ENCODE results near the gene CLMN.

The CLMN gene

DNA sequence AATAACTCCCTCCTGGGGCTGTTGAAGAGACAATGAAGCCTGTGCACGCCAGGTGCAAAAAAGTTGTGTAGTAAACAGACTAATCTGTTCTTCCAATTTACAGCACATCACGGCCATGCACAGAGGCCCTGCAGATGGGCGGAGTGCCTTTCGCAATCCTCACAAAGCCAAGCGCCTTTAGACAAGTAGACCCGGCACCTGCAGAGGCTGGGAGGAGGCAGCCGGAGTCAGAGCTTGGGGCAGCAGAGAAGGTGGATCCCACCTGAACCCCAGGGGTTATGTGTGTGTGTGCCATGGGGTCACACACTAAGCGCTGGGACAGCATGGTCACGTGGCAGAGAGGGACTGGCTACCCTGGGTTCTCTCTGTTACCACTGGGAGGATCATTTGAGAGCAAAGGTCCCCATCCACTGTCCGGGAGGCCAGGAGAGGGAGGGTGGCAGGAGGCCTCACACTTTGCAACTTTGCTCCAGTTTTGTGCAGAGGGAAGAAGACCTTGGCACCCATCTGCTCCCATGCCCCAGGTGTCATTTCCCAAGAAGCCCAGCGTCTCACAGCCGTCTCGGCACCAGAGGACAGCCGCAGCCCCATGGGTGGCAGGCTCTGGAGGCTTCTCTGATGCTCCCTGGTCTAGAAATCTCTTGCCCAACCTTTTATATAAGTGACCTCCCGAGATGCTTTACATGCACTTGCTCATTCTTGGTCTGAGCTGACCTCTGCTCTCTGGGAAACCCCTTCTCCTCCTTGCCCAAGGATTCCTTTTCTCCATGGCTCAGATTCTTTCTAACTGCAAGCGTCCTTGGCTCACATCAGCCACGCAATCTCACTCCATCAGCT lies 82.4 kb downstream of the CLMN start:
- DNase-seq, result no peak

DNA sequence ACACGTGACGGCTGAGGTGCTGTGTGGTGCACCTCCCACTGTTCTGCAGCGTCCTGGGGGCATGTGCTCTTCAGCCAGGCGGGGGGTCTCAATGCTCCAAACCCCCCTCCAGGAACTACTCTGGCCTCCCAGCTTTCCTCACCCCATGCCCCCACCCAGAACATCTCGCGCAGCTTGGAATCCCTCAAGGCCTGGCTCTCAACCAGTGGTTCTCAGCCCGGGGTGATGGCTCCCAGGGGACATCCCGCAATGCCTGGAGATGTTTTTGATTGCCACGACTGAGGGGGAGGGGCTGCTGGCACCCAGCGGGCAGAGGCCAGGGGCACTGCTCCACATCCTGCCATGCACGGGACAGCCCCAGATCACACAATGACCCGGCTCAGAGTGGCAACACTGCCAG lies 83.5 kb downstream of the CLMN start:
- DNase-seq, result no peak

DNA sequence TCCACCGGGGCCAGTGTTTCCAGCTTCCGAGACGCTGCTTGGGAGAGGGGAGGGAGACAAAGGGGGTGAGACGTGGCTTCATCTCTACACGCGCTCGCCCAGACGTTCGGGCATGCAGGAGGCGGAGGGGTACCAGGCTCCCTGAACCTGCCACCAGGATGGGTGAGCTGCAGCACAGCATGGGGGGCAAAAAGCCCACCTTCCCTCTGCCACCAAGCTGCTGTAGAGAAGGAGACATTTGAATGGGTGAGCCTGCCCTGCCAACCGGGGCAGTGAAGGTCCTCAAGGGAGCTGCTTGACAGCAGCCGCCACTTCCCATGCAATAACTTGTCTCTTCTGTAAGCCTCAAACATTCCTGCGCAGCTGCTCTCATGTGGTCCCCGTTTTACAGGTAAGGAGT lies 83.9 kb downstream of the CLMN start:
- DNase-seq, result no peak

DNA sequence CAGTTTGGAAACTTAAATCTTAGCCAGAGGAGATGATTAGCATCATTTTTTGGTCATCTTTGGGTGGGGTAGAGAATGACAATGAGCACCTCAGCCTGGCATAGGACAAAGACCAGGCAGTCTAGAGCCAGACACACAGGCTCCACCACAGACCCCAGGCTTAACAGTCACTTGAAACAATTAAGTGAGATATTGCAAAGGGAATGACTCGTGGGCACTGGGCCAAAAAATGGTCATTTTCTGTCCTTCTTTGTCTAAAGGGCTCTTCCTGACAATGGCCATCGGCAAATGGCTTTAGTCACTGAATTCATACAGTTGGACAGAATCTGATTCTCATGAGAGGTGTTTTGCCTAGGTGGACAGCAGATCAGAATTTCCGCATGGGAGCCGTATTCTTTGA lies 84.4 kb downstream of the CLMN start:
- no peak for DNase-seq

DNA sequence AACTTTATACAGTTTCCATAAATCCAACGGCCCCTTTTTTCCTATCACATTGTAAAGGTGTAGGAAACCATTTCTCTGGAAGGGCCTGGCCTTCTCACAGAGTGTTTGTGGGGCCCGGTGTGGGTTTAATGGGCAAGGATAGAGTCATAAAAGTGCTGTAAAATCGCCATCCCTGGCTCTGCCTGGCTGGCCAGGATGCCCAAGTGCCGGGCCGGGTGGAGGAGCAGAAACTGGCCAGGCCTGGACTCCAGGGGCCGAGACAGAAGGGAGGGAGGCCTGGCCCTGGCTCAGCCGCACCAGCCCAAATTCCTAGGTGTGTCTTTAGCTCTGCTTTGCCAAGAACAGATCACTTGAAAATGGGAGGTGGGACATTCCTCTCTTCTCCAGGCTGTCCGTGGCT lies 85.3 kb downstream of the CLMN start:
- no peak for DNase-seq

DNA sequence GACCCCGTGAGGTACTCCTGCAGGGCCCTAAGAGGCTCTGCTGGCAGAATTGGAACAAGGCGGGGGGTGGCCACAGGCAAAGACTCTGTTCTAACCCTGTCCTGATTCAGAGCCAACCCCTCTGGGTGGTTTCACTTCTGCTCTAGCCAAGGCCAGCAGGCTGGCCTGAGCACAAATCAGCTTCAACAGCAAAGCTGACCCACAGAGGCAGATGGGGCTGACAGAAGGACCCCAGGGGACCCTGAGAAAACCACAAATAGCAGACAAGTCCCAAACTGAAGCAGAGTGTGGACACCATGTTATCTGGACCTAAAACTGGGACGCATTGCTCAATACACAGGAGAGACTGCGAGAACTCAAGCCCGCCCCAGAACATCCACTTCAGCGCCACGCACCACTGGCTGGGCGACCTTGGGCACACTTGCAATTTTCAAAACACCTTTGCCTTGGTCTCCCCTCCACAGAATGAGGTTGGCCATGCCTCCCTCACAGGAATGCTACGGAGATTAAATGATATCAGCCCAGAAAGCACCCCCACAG lies 85.9 kb downstream of the CLMN start:
- no peak for DNase-seq

DNA sequence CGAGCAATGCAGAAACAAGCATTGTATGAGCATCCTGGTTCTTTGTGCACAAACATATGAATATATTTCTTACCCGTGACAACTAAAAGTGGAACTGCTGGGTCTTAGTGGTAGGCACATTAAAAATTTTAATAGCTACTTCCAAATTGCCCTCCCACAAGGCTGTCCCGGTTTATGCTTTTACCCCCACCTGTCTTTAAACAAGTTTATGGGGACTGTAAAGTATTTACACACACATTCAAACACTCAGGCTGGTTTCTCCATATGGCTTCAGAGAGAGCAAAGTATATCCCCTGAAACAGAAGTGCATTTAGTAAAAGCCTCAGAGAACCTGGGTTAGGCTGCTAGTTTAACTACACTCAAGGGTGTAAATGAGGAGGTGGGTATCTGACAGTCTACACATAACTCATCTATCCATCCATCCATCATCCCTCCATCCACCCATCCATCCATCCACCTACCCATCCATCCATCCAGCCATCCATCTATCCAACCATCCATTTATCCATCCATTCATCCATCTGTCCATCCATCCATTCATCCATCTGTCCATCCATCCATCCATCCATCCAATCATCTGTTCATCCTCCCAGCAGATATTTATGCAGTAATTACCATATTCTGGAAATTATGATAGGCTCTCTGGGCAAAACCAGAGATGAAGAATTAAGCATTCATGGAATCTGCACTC lies 86.7 kb downstream of the CLMN start:
- no peak for DNase-seq

DNA sequence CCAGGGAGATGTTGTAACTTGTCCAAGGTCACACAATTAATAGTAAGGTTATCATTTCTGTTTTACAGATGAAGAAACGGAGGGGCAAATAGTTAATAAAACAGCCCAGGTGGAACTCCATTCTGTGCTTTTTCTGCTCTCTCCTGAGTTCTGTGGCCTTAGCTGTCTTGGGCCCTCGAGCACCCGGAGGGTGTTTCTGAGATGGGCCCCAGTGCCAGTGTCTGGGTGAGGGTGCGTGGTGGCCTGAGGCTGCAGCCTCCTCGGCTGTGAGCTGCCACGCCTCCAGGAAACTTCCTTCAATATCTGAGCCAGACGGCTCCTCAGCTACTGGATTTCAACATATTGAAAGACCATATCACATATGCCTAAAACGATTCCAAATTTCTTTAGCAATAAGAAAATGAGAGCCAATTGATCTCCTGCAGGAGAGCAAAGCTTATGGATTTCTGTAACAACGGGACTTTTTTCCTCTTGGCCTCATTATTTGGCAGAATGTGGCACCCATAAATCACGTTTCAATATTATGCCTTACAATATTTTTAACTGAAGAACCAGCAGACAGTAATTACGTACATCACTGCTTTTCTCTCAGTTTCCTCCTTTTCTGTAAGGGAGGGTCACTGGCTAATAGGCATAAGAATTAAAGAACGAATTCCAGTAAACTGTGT lies 87.6 kb downstream of the CLMN start:
- DNase-seq, result no peak

DNA sequence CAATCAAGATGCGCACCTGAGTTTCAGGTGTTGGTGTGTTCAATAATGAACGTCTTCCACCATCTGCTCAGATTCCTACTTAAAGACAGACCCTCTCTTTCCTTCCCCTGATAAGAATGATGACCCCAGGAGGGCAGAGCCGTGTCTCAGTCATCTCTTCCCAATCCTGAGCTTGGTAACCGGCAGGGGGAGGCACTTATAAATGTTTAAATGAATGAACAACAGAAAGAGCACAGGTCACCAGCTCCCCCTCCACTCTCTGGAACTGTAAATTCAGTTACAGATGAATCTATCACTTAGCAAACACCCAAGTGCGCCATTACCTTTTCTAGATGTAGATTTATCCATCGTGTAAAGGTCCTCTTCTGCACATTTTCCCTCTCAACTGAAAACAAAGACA lies 90.0 kb downstream of the CLMN start:
- no peak for DNase-seq

DNA sequence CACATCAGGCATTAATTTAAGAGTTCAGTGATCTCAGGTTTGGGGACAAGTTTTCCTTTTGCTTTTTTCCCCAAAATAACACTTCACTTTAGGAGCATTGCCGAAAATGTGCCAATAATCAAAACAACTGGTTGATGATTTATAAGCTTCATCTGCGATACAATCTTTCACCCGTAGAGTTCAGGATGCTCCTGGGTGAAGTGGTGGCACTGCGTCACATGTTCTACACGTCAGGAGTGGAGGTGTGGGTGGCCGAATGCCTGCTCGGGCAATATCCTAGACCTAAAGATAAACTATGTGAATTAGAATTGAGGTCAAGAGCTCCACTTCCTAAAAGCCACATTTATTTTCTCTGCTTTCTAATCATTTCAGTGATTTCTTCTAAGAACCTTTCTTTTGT lies 91.5 kb downstream of the CLMN start:
- no peak for DNase-seq

DNA sequence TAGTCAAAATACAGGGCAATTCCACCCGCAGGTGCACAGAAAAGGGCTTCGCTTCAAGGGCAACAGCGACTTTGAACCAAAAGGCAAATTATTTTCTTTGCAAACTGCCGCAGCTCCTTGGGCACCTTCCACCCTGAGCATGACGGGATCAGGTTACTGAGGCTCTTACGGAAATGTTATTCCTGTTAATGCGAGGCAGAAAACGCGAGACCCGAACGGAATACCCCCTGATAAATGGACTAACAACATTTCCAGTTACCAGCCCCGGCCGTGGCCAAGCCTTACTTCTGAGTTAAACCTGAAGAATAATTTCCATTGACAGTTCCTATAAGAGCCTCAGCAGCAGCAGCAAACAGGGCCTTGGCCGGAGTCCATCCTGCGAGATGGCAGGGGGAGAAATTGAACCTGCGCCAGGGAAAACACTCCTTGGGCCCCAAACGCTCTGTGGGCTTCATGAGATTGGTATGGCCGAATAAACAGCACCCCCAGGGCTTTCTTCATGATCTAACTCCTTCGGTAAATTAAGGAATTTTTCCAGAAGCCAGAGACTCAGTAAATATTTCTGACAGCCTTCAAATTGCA lies 92.3 kb downstream of the CLMN start:
- peak; percentile 69 for DNase-seq

DNA sequence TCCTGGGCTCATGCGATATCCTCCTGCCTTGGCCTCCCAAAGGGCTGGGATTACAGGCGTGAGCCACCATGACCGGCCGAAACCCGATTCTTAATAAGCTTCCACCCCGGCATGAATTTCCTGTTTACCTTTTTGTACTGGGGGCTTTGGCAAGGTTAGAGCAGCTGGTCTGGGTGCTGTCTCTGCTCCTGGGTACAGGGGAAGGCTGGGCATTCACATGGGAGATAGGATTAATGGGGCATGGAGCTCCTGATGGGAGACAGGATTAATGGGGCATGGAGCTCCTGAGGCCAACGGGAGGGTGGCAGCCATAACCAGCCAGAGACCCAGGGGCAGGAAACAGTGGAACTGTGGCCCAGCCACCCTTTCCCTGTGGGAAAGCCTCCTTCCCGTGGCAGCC lies 92.9 kb downstream of the CLMN start:
- DNase-seq, result no peak

DNA sequence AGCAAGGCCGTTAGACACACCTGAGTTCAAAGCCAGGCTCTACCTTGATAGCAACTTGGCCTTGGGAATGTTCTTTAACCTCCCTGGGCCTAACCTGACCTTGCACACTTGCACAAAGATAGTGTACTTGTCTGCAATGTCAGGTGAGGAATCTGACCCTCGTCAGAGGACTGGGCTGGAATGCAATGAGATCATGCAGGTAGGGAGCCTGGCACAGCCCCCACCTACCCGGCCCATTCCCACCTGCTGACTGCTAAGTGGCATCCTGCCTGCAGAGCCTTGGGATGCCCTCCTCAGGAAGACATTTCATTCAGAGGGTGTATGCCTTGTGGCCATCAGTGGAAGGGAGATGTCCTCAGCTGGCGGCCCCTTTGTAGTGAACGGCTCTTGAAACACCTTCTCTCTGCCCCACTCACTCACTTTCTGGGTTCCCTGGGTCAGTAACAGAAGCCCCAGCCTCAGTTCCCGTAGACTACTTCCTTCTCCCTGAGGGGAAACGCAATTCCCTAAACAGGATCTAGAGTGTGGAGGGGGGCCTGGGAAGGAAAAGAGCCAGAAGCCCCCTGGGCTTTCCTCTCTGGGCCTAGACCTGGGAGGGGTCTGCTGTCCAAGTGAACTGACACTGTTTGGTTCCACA lies 94.3 kb downstream of the CLMN start:
- no peak for DNase-seq

DNA sequence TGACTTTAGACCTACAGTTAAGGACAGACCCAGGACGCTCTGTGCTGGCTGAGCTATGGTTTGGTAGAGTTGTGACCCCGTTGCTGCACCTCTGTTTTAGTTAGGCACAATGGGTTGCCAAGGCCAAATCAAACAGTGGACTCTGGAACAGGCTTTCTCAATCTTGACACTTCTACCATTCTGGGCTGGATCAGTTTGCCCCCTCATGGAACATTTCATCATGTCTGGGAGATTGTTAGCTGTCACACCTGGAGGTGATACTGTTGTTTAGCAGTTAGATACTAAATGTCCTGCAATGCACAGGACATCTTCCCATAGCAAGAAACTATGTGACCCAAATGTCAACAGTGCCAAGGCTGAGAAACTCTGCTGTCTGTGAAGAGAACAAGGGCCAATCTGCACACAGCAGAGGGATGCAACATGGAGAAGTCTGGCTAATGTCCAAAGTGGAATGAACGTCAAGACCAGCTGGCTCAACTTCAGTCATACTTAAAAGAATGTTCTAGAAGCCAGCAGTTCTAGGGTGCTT lies 96.8 kb downstream of the CLMN start:
- DNase-seq, result peak; percentile 53

DNA sequence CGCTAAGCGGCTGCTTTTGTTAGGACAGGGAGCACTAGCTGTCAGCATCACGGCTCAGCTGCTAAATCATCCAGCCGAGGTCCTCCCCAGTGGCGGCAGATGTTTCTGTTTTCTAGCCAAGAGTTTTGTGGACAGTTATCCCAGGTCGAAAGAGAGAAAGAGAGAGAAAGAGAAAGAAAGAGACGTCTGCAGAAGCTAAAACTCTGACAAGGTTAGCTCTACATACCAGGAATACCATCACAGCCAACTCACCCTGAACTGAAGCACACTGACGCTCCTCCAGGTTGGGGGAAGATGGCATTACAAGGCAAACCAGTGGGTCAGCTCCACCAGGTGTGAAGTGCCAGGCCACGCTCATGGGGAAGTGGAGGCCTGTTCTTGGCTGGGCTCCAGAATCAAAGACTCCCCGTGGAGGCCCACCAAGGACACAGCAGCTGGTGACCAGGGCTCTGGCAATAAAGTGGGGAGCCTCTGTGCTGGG lies 97.5 kb downstream of the CLMN start:
- peak; percentile 68 for DNase-seq

DNA sequence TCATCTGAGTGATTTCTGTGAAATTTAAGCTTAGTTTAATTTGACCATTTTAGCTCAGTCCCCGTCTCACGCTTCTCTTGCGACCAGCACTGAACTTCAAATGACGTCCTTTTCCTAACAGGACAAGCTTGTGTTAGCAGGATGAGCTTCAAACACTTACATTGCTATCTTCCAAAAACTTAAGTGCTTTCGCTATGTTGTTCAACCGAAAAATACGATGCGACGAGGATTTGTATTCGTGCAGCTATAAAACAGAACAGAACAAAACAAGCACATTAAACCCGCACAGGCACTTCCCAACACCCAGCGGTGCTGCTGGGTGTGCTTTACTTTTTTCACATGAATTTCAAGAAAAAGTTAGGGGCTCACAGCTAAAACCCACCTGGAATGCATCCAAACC lies 98.2 kb downstream of the CLMN start:
- DNase-seq, result no peak

DNA sequence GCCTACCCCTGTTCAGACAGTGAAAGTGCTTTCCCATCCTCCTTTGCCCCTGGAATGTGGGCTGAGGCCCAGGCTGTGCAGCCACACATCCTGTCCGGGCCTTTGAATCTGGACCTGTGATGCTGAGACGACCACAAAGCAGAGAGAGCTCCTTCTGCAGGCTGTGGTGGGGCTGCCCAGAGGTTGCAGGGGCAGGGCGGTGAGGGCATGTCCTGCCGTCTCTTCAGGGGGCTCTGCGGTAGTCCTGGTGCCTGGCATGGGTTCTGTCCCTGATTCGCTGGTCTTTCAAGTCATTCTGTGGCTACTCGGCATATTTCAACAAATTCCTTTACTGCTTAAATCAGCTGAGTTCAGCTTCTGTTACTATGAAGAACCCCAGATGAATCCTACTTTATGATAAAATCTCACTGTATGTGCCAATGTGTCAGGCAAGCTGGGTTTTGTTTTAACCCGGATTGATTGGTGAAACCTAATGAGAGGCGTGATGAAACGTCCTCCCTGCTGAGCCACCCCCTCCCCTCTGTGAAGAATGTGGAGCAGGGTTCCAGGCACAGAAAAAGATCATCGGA lies 99.0 kb downstream of the CLMN start:
- peak; percentile 76 for DNase-seq

DNA sequence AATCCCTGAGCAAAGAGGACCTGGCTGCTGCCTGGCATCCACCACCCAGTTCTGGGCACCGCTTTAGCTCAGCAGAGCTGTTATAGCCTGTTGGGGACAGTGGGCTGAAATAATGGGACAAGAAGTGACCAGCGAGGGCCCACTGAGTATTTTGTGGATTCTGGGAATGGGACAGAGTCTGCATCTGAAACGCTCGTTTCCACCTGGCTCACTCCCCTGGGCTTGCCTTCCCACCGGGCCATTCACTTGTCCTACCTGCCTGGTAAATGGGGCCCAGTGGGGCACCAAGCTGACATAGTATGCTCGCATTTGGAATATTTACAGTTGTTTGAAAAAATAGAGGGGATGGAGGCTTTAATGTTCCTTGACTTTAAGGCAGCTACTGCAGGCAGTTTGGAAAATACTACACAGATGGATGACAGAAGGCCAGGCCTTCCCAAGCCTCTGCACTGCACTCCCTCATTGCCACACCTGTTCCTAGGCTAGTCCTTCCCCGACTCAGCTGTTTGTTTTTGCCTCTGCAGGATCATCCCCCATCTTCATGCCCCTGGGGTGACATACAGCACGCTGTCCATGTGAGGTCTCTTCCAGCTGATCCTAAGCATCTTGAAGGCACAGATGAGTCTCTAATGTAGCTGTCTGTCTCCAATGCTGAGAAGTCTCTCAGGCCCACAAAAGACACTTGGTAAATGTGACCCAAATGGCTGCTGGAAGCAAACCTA lies 101.1 kb downstream of the CLMN start:
- no peak for DNase-seq

DNA sequence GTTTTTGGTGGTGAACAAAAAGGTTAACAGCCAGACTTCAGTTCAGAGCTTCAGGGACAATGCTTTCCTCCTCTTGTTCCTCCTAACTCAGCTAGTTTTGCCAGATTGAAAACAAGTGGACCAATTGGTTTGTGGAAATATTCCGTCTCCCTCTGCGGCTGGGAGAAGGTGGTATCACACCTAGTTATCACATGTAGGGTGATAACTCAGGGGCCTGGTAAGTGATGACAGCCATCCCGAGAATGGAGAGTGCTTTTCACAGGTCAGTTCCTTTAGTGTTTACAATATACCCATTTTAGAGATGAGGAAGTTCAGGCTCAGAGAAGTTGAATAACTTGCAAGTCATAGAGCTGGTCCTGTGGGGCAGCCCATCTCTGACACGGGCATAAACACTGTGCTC lies 101.7 kb downstream of the CLMN start:
- no peak for DNase-seq

DNA sequence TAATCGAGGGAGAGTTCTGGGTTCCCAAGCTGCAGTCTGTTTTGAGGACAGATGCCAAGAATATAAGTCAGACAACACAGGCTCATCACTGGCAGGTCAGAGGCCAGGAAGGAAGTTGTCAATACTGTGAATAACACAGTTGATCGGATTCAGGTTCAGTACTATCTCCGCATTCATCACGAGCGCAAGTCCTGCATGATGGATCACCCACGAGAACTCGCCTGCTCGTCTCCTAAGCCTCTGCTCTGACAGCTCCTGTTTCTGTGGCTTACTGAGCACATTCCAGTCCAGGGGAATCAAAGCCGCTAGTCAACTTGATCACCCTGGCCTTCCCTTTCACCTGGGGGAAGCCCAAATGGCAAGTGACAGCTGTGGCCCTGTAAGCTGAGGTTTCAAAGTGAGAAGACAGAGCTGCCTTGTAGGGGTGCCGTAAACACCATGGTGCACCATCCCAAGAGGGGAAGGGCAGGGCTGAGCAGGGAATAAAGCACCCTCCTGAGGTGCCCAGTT lies 102.3 kb downstream of the CLMN start:
- no peak for DNase-seq

DNA sequence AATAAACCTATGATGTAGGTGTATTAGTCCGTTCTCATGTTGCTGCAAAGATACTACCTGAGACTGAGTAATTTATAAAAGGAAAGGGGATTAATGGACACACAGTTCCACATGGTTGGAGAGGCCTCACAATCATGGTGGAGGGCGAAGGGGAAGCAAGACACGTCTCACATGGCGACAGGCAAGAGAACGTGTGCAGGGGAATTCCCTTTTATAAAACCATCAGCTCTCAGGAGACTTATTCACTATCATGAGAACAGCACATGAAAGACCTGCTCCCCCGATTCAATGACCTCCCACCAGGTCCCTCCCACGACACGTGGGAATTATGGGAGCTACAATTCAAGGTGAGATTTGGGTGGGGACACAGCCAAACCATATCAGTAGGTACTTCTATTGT lies 103.7 kb downstream of the CLMN start:
- no peak for DNase-seq

All from fibroblast of skin of right quadriceps (primary cell).